HepG2 (cell line): ENCODE measurements around the gene MTRF1. TPM values are rescaled to one million over a fixed set of nuclear protein-coding genes. Genes with fewer than 3 reads are reported as not detected.

Experiments
- AKAP8 ChIP-seq: sonication (generic); formaldehyde crosslinking; IDR thresholded peaks from 2 replicates; pipeline ENCODE4 v1.5.1; 2020; ENCODE audit warnings: mild to moderate bottlenecking, missing genetic modification reagents
- ARID5B ChIP-seq: IDR thresholded peaks from 2 replicates; pipeline ENCODE4 v1.4.0; 2020; ENCODE audit warnings: mild to moderate bottlenecking, missing genetic modification reagents
- ATF2 ChIP-seq: sonication (generic); formaldehyde crosslinking; IDR thresholded peaks from 2 replicates; pipeline ENCODE4 v1.4.0; 2020; ENCODE audit warnings: missing genetic modification reagents
- DRAP1 ChIP-seq: IDR thresholded peaks from 2 replicates; pipeline ENCODE4 v1.6.1; 2016; ENCODE audit warnings: missing genetic modification reagents, missing compliant biosample characterization
- FOSL2 ChIP-seq: sonication (generic); formaldehyde crosslinking; IDR thresholded peaks from 2 replicates; pipeline ENCODE4 v1.4.0; 2020; ENCODE audit warnings: missing genetic modification reagents
- HOXA3 ChIP-seq: sonication (generic); formaldehyde crosslinking; IDR thresholded peaks from 2 replicates; pipeline ENCODE4 v1.5.0; 2020; ENCODE audit warnings: missing genetic modification reagents
- MXD1 ChIP-seq: sonication (generic); formaldehyde crosslinking; IDR thresholded peaks from 2 replicates; pipeline ENCODE4 v1.4.0; 2020; ENCODE audit warnings: mild to moderate bottlenecking, missing genetic modification reagents
- PAWR ChIP-seq: sonication (generic); formaldehyde crosslinking; IDR thresholded peaks from 2 replicates; pipeline ENCODE4 v1.4.0; 2020; ENCODE audit warnings: missing genetic modification reagents, mild to moderate bottlenecking, borderline replicate concordance
- RXRA ChIP-seq: sonication (generic); formaldehyde crosslinking; IDR thresholded peaks from 2 replicates; pipeline ENCODE4 v1.5.1; 2020; ENCODE audit warnings: missing genetic modification reagents
- SALL2 ChIP-seq: sonication (generic); formaldehyde crosslinking; IDR thresholded peaks from 2 replicates; pipeline ENCODE4 v1.8.1; 2023; ENCODE audit warnings: mild to moderate bottlenecking, missing genetic modification reagents, inconsistent platforms
- TCF12 ChIP-seq, 2 experiments: fragments of 450-650 bp in 1 of 2; sonication (generic) in 1 of 2; formaldehyde crosslinking in 1 of 2; IDR thresholded peaks; 2 replicates each; pipeline versions ENCODE4 v1.6.1 to v1.8.0; 2017 to 2022; ENCODE audit warnings: antibody characterized with exemption in 1 of 2, mild to moderate bottlenecking in 1 of 2, missing genetic modification reagents in 1 of 2, moderate library complexity in 1 of 2
- ZBTB39 ChIP-seq: sonication (generic); formaldehyde crosslinking; IDR thresholded peaks from 2 replicates; pipeline ENCODE4 v1.5.0; 2020; ENCODE audit warnings: missing genetic modification reagents
- ZC3H4 ChIP-seq: sonication (generic); formaldehyde crosslinking; IDR thresholded peaks from 2 replicates; pipeline ENCODE4 v1.4.0; 2020; ENCODE audit warnings: missing genetic modification reagents, borderline replicate concordance
- ZFP36 ChIP-seq: fragments of 150-350 bp; IDR thresholded peaks from 2 replicates; pipeline ENCODE4 v1.6.1; 2018; ENCODE audit warnings: borderline replicate concordance, low read length, low read depth; ENCODE audit not compliant: partially characterized antibody
- ZFP82 ChIP-seq: sonication (generic); formaldehyde crosslinking; IDR thresholded peaks from 2 replicates; pipeline ENCODE4 v1.5.1; 2020; ENCODE audit warnings: mild to moderate bottlenecking, missing genetic modification reagents, borderline replicate concordance
- ZMYM4 ChIP-seq: sonication (generic); formaldehyde crosslinking; IDR thresholded peaks from 2 replicates; pipeline ENCODE4 v1.8.1; 2023; ENCODE audit warnings: mild to moderate bottlenecking, missing genetic modification reagents
- ZNF20 ChIP-seq: sonication (generic); formaldehyde crosslinking; IDR thresholded peaks from 2 replicates; pipeline ENCODE4 v1.4.0; 2020; ENCODE audit warnings: mild to moderate bottlenecking, moderate library complexity, missing genetic modification reagents
- ZNF501 ChIP-seq: sonication (generic); formaldehyde crosslinking; IDR thresholded peaks from 2 replicates; pipeline ENCODE4 v1.5.1; 2020; ENCODE audit warnings: mild to moderate bottlenecking, moderate library complexity, missing genetic modification reagents
- ZNF556 ChIP-seq: sonication (generic); formaldehyde crosslinking; IDR thresholded peaks from 2 replicates; pipeline ENCODE4 v1.4.0; 2020; ENCODE audit warnings: mild to moderate bottlenecking, missing genetic modification reagents, borderline replicate concordance
- ZNF564 ChIP-seq: sonication (generic); formaldehyde crosslinking; IDR thresholded peaks from 2 replicates; pipeline ENCODE4 v1.8.1; 2023; ENCODE audit warnings: mild to moderate bottlenecking, missing genetic modification reagents
- polyA plus RNA-seq, 8 experiments: library from polyadenylated mRNA; depleted of rRNA in 3 of 8; stranded (reverse) in 7 of 8; unstranded in 1 of 8; fragments of >200 nt; fragmentation: Illumina TruSeq in 4 of 8; extraction: Trizol in 4 of 8; gene quantifications; 2 replicates each; pipeline versions ENCODE4 v1.2.1 to v1.2.3, GENCODE V29; 2011 to 2016; ENCODE audit warnings: low read depth in 4 of 8, missing spikeins in 1 of 8, mixed read lengths in 1 of 8; ENCODE audit not compliant: insufficient read depth in 1 of 8
- total RNA-seq, 5 experiments: library from RNA; depleted of rRNA; stranded (reverse); fragments of >200 nt; fragmentation: Illumina TruSeq; extraction: Trizol; gene quantifications; 2 replicates each; pipeline ENCODE4 v1.2.3, GENCODE V29; 2016; ENCODE audit warnings: low read depth in 1 of 5
- TF ChIP-seq, protein P1 (sequence below): sonication (generic); formaldehyde crosslinking; IDR thresholded peaks from 2 replicates; pipeline ENCODE4 v1.4.0; 2020; ENCODE audit warnings: missing genetic modification reagents, low read depth, mild to moderate bottlenecking, borderline replicate concordance

The MTRF1 gene
- total and polyA plus RNA-seq, 2 of the 13 experiments (the other 11 are each of a cell fraction or from before 2014, with no cell fraction given) = 21.6 to 27.2 TPM

- TF ChIP-seq, protein P1, sequence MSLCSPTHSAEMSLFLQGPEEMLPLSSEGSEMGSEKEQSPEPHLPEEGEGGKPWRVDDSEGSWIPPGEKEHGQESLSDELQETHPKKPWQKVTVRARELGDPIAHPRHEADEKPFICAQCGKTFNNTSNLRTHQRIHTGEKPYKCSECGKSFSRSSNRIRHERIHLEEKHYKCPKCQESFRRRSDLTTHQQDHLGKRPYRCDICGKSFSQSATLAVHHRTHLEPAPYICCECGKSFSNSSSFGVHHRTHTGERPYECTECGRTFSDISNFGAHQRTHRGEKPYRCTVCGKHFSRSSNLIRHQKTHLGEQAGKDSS (CRISPR knock-in tag) = 0 out of 2 replicates have a peak, but pooled peaks have one; percentile 36
- no peak for TF ChIP-seq SALL2
- TF ChIP-seq ARID5B (CRISPR knock-in tag) = peak; percentile 92
- TF ChIP-seq TCF12 (IDR thresholded peaks at IDR 0.05) = no peak
- TF ChIP-seq TCF12 (CRISPR knock-in tag; IDR thresholded peaks at IDR 0.05) = 0 out of 2 replicates have a peak, but pooled peaks have one; percentile 43
- TF ChIP-seq DRAP1 = no peak
- no peak for TF ChIP-seq ZFP36
- no peak for TF ChIP-seq ZNF564
- no peak for TF ChIP-seq ZNF20 (CRISPR knock-in tag)
- no peak for TF ChIP-seq MXD1 (CRISPR knock-in tag)
- TF ChIP-seq AKAP8 (CRISPR knock-in tag) = 0 out of 2 replicates have a peak, but pooled peaks have one; percentile 22
- peak; percentile 82 for TF ChIP-seq ZMYM4 (CRISPR knock-in tag)
- TF ChIP-seq ZC3H4 (CRISPR knock-in tag) = no peak
- no peak for TF ChIP-seq PAWR (CRISPR knock-in tag)
- TF ChIP-seq ZFP82 = no peak
- peak; percentile 49; the same call in 1 of the 2 replicates for TF ChIP-seq HOXA3 (CRISPR knock-in tag)
- TF ChIP-seq ZBTB39 = no peak
- 0 out of 2 replicates have a peak, but pooled peaks have one; percentile 16 for TF ChIP-seq ZNF556 (CRISPR knock-in tag)
- TF ChIP-seq ATF2 = no peak
- peak; percentile 72; the same call in 1 of the 2 replicates for TF ChIP-seq RXRA
- peak; percentile 74 for TF ChIP-seq FOSL2
- peak; percentile 63; the same call in 1 of the 2 replicates for TF ChIP-seq ZNF501 (CRISPR knock-in tag)
Measured at GRCh38 chr13:41289463-41289881, 26.1 kb upstream of the MTRF1 start (continued).
